A673 (cell line): ENCODE results near the gene ODAD2.

Source experiments
- CTCF ChIP-seq: fragments of 300-800, 200-600 bp; sonication (generic); conservative IDR thresholded peaks from 2 replicates; pipeline ENCODE4 v1.5.1; 2017; ENCODE audit warnings: low read depth, mild to moderate bottlenecking, antibody characterized with exemption, low read length, moderate library complexity, mixed read lengths
- EZH2 ChIP-seq: fragments of 200-600 bp; sonication (generic); IDR thresholded peaks from 2 replicates; pipeline ENCODE4 v1.6.1; 2017; ENCODE audit warnings: borderline replicate concordance, low read depth, mild to moderate bottlenecking, mixed read lengths, antibody characterized with exemption, low read length; ENCODE audit not compliant: poor library complexity, severe bottlenecking

- TF ChIP-seq CTCF (no peak), EZH2 (no peak)
These were observed 166.1 kb downstream of the ODAD2 start for GRCh38 chr10:27832826-27833225.
